Sigmoid colon (tissue), 7 donors: Measurements from ENCODE around the gene CWC27. TPM values are rescaled to one million over a fixed set of nuclear protein-coding genes. Genes with fewer than 3 reads are reported as not detected.
A peak's percentile ranks its signal among the peaks of the same experiment; 100 is the strongest.

ENCODE experiments used
- DNase-seq: peaks from one replicate; pipeline ENCODE4 v3.0.0-alpha.2; 2019
- H3K27ac ChIP-seq, 4 donors: fragments of 200-600 bp; sonication (generic); one replicate each; pipeline ENCODE4 v1.5.1; 2016 to 2019; ENCODE audit warnings: mild to moderate bottlenecking in 1 of 4
- H3K27me3 ChIP-seq, 3 donors: fragments of 200-600 bp; sonication (generic); one replicate each; pipeline ENCODE4 v1.5.1; 2019; ENCODE audit warnings: mild to moderate bottlenecking in 1 of 3
- H3K36me3 ChIP-seq, 4 donors: fragments of 200-600 bp; sonication (generic); one replicate each; pipeline ENCODE4 v1.5.1; 2016 to 2019
- H3K4me1 ChIP-seq, 4 donors: fragments of 200-600 bp; sonication (generic); one replicate each; pipeline ENCODE4 v1.5.1; 2017 to 2019
- H3K4me3 ChIP-seq, 4 donors: fragments of 200-600 bp; sonication (generic); one replicate each; pipeline ENCODE4 v1.5.1; 2017 to 2019; ENCODE audit warnings: mild to moderate bottlenecking in 2 of 4, moderate library complexity in 1 of 4
- H3K9me3 ChIP-seq, 4 donors: fragments of 200-600 bp in 3 of 4; sonication (generic) in 3 of 4; one replicate each; pipeline versions ENCODE4 v1.5.1 to v1.6.1; 2013 to 2019
- CTCF ChIP-seq, 4 experiments: fragments of 450-650 bp in 3 of 4; fragments of 200-600 bp in 1 of 4; IDR thresholded peaks; one replicate each; pipeline ENCODE4 v1.5.1; 2016 to 2019; ENCODE audit warnings: antibody characterized with exemption in 4 of 4, mild to moderate bottlenecking in 3 of 4, moderate library complexity in 2 of 4
- EP300 ChIP-seq, 4 donors: sonication (generic); formaldehyde crosslinking; IDR thresholded peaks; one replicate each; pipeline ENCODE4 v1.6.1; 2017; ENCODE audit warnings: antibody characterized with exemption in 4 of 4
- POLR2A ChIP-seq, 2 donors: fragments of 450-650 bp; IDR thresholded peaks; one replicate each; pipeline ENCODE4 v1.6.1; 2016; ENCODE audit warnings: antibody characterized with exemption in 2 of 2, mild to moderate bottlenecking in 2 of 2, moderate library complexity in 2 of 2
- POLR2AphosphoS5 ChIP-seq, 4 donors: sonication (generic); formaldehyde crosslinking; IDR thresholded peaks; one replicate each; pipeline ENCODE4 v1.6.1; 2017; ENCODE audit warnings: antibody characterized with exemption in 4 of 4
- WGBS, 2 donors: extraction: QIAGEN DNeasy Blood & Tissue Kit; methylation state at CpG; one replicate each; pipeline ENCODE4 v1.1.7; 2013; 5-methylcytosine and 5-hydroxymethylcytosine counted together
- intact Hi-C: fragments of 100-400 bp; cut with DNase I; formaldehyde crosslinking; loops from one replicate; pipeline ENCODE4 v1.15.1; 2023
- polyA plus RNA-seq, 3 donors: library from polyadenylated mRNA; stranded (reverse); fragments of 200-250 nt; gene quantifications; one replicate each; pipeline ENCODE4 v1.2.3, GENCODE V29; 2013
- total RNA-seq, 4 donors: library from RNA; depleted of rRNA; stranded (reverse); fragments of >200 nt; gene quantifications; one replicate each; pipeline ENCODE4 v1.1.0, GENCODE V29; 2016
- donor health status: healthy with polysubstance abuse.
- donor health status: Bipolar disorder and iron deficiency.
- donor health status: healthy.

The CWC27 gene
- total and polyA plus RNA-seq, 7 donors, result 11.3 to 27.7 (median 18.9) TPM

- H3K36me3 ChIP-seq, result no peaks in the 10 kb centered on the region
- TF ChIP-seq POLR2A (IDR thresholded peaks at IDR 0.05) (no peak), POLR2AphosphoS5 (IDR thresholded peaks at IDR 0.05) (no peak), EP300 (IDR thresholded peaks at IDR 0.05) (no peak), CTCF (IDR thresholded peaks at IDR 0.05) (no peak)
- H3K4me3 ChIP-seq, result no peak overlapping the region
- peak overlapping the region in 3 of 4 donors; percentile 35 to 56 (median 45) for H3K27ac ChIP-seq
- 87 to 90% methylated on average over 4 of the region's 4 CpGs for WGBS, 2 donors
- no peak for DNase-seq
- H3K9me3 ChIP-seq, result no peaks in the 10 kb centered on the region
- no peaks in the 10 kb centered on the region for H3K27me3 ChIP-seq
- peaks cover 0 to 44% (median 15%) of the 10 kb centered on the region in 4 donors for H3K4me1 ChIP-seq
- intact Hi-C loops, result no loop called here
Observed at GRCh38 chr5:64836786-64837185, 68.1 kb downstream of the CWC27 start.

GRCh38 chr5:64838376-64838775 is 69.6 kb downstream of the CWC27 start:
- no peaks in the 10 kb centered on the region for H3K27me3 ChIP-seq
- H3K9me3 ChIP-seq, result no peaks in the 10 kb centered on the region
- no peak for DNase-seq
- H3K4me3 ChIP-seq, result no peak overlapping the region
- intact Hi-C loops, result no loop called here
- 90 to 94% methylated on average over 1 of the region's 1 CpG for WGBS, 2 donors
- H3K4me1 ChIP-seq, result peaks cover 0 to 44% (median 15%) of the 10 kb centered on the region in 4 donors
- no peak overlapping the region for H3K27ac ChIP-seq
- TF ChIP-seq POLR2A (IDR thresholded peaks at IDR 0.05) (no peak), EP300 (IDR thresholded peaks at IDR 0.05) (no peak), POLR2AphosphoS5 (IDR thresholded peaks at IDR 0.05) (no peak), CTCF (IDR thresholded peaks at IDR 0.05) (no peak)
- no peaks in the 10 kb centered on the region for H3K36me3 ChIP-seq

- H3K27ac ChIP-seq, result no peak overlapping the region
- TF ChIP-seq POLR2AphosphoS5 (IDR thresholded peaks at IDR 0.05) (no peak), CTCF (IDR thresholded peaks at IDR 0.05) (no peak)
- intact Hi-C loops, result no loop called here
Observed at GRCh38 chr5:64838803-64839202, 70.1 kb downstream of the CWC27 start.

GRCh38 chr5:64839936-64840335 is 71.2 kb downstream of the CWC27 start:
- Histone ChIP-seq H3K4me1 (peaks cover 0 to 38% (median 15%) of the 10 kb centered on the region in 4 donors), H3K4me3 (no peak overlapping the region), H3K9me3 (peaks cover 0 to 2% (median 0%) of the 10 kb centered on the region in 4 donors), H3K36me3 (no peaks in the 10 kb centered on the region), H3K27me3 (no peaks in the 10 kb centered on the region), H3K27ac (no peak overlapping the region)
- intact Hi-C loops, result no loop called here
- no peak for DNase-seq
- WGBS, 2 donors, result 94 to 95% methylated on average over 1 of the region's 1 CpG
- TF ChIP-seq EP300 (IDR thresholded peaks at IDR 0.05), result no peak
- TF ChIP-seq POLR2A (IDR thresholded peaks at IDR 0.05), result no peak
- no peak for TF ChIP-seq POLR2AphosphoS5 (IDR thresholded peaks at IDR 0.05)
- no peak for TF ChIP-seq CTCF (IDR thresholded peaks at IDR 0.05)

More at GRCh38 chr5:64838803-64839202, 70.1 kb downstream of the CWC27 start:
- H3K4me1 ChIP-seq, result peaks cover 0 to 44% (median 15%) of the 10 kb centered on the region in 4 donors
- no peaks in the 10 kb centered on the region for H3K36me3 ChIP-seq
- H3K9me3 ChIP-seq, result no peaks in the 10 kb centered on the region
- no peak overlapping the region for H3K4me3 ChIP-seq
- no peak for DNase-seq
- H3K27me3 ChIP-seq, result no peaks in the 10 kb centered on the region

GRCh38 chr5:64840958-64841357 is 72.2 kb downstream of the CWC27 start:
- intact Hi-C loops, result no loop called here
- Histone ChIP-seq H3K36me3 (no peaks in the 10 kb centered on the region), H3K4me1 (peaks cover 0 to 27% (median 12%) of the 10 kb centered on the region in 4 donors), H3K9me3 (peaks cover 0 to 3% (median 0%) of the 10 kb centered on the region in 4 donors), H3K4me3 (no peak overlapping the region), H3K27ac (no peak overlapping the region), H3K27me3 (no peaks in the 10 kb centered on the region)
- 98% methylated on average over 1 of the region's 1 CpG for WGBS, 2 donors
- DNase-seq, result no peak
- TF ChIP-seq EP300 (IDR thresholded peaks at IDR 0.05) (no peak), POLR2AphosphoS5 (IDR thresholded peaks at IDR 0.05) (no peak), POLR2A (IDR thresholded peaks at IDR 0.05) (no peak), CTCF (IDR thresholded peaks at IDR 0.05) (no peak)
